AG08395 (cell line): ENCODE data around the gene WDR49.

Experiments
- DNase-seq: peaks from one replicate; pipeline ENCODE4 v3.0.0; 2012; ENCODE audit warnings: mixed read lengths, low spot score

Gene WDR49

DNA sequence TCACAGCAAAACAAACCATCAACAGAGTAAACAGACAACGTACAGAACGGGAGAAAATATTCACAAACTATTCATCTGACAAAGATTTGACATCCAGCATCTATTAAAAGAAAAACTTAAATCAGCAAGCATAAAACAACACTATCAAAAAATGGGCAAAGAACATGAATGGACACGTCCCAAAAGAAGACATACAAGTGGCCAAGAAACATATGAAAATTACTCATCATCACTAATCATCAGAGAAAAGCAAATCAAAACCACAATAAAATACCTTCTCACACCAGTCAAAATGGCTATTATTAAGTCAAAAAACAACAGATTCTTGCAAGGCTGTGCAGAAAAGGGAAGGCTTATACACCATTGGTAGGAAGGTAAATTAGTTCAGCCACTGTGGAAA, 166.2 kb downstream of the WDR49 start:
- DNase-seq: no peak

DNA sequence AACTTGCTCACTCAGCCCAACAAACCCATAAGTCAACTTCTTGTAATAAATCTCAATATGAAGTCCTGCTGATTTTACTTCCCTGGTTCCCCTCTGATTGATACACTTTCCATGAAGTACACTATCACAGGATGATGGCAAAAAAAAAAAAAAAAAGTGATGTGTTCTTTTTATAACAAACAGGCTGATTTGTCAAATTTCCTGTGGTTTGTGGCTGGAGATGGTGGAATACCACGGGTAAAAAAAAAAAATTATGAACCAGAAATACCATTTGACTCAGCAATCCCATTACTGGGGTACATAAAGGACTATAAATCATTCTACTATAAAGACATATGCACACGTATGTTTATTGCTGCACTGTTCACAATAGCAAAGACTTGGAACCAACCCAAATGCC, 169.2 kb downstream of the WDR49 start:
- DNase-seq: no peak

DNA sequence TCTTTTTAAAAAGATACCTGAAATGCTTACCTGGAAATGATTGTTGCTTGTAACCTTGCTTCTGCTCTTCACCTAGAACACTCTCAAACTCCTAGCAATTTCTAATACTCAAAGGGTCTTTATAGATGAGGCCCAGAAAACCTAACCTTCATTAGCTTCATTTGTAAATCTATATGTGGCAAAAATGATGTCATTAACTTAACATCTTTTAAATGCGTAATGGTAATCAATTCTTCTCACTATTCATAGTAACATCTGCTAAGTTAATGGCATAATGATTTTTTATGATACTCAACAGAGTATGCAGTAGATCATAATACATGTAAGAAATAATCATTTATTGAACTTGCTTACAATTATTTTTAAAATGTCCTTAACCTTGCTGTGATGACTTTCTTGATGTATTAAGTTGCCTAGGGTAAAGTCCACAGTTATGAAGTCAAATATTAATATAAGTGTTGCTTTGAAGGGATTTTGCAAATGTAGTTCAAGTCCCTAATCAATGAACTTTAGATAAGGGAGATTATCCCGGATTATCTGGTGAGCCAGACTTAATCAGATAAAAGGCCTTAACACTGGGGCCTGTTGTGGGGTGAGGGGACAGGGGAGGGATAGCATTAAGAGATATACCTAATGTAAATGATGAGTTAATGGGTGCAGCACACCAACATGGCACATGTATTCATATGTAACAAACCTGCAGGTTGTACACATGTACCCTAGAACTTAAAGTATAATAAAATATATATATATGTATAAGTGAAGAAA, 169.8 kb downstream of the WDR49 start:
- DNase-seq: no peak

DNA sequence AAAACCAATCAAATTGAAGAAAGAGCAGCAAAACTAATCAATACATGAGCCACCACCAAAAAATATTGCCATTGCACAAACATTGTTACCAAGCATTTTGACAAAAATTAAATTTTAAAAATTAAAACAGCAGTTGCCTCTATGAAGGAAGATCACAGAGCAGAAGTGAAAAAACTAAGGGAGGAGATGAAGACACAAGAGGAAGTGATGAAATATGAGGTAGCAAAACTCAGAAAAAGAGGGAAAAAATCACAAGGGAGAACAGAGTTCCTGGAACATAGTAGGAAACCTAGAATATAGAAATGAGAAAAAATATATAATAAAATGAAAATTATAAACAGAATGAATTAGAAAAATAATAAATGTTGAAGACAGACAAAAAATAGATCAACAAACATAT, 172.6 kb downstream of the WDR49 start:
- no peak for DNase-seq

DNA sequence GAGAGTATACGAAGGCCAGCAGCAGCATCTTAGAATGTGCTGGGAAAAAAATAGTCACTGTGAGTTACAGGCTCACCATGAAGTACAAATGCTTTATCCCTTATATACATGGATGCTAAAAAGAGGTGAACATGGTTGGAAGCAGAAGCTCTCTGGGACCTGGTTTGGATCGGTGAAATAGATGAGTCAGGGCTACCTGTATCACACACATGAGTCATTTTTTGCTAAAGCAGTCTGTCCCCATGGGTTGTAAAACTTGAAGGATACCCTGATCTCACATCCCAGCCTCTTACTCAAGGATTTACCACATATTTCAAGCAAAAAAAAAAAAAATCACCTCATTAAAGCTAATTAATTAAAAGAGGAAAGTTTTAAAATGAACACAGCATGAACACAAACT, 173.0 kb downstream of the WDR49 start:
- DNase-seq: no peak

DNA sequence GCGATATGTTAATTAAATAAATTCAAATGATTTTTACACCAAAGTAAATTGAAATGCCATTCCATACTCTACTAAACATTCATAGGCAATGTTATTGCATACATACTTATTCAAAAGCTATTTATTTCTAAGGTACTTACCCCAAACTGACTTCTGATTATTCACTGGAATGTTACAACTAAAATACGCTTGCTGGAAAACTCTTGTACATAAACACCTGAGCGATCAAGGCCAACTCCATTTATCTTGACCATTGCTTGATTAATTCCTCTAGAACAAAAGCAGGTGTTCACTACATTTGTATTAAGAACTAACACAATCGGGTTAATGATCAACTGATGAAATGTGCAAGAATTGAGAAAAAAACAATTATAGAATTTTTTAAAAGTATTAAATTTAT, 179.9 kb downstream of the WDR49 start, which contains the start of gene SERPINI2:
Gene SERPINI2 (minus strand): TSS at position 180 of the 400 bp plus-strand sequence. CDS start 2,208 bp downstream, outside the sequence.
- no peak for DNase-seq

DNA sequence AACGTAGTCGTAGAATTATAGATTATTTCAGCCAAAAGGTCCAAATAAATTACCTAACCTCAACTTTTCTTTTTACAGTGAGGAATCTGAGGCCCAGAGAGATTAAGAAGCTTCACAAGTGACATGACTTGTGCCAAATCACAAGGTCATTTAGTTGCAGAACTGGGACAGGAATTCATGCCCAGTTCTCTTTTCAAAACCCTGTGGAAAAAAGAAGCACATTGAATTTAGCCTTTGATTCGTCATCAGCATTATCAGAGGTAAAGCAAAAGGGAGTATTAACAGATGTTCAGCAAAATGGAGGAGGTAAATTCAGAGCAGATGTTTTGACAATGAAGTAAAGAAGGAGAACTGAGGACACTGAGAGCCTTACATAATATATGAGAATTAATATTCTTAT, 184.4 kb downstream of the WDR49 start:
- no peak for DNase-seq

DNA sequence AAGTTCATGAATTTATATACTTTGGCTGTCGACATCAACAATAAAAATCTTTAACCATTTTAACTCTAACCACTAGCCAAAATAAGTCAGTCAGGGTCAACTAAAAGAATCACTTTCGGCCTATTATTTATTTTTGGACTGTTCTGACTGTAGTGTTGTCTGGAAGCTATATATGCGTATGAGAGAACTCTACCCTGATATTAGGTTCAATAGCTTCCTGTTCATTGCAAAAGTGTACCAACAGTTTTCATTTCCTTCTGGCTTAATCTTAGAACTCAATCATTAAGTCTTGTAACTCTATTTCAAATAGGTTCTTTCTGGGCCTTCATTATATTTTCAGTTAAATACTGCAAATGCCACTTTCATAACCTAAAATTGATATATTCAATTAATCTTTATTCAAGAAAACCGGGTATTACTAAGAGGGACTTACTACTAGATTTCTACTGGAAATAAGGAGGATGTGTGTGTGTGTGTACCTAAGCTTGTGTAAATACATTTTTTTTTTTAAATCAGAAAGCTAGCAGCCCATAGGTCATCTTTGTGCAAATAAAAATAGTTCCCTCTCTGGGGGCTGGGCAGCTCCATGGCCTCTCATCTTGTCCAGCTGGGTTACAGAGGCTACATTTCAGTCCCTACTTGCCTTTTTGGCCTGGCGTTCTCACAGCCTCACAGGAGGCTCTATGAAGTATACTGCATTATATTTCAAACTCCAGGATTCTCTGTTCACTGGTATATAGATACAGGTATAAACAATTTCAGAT, 185.7 kb downstream of the WDR49 start:
- DNase-seq: no peak

DNA sequence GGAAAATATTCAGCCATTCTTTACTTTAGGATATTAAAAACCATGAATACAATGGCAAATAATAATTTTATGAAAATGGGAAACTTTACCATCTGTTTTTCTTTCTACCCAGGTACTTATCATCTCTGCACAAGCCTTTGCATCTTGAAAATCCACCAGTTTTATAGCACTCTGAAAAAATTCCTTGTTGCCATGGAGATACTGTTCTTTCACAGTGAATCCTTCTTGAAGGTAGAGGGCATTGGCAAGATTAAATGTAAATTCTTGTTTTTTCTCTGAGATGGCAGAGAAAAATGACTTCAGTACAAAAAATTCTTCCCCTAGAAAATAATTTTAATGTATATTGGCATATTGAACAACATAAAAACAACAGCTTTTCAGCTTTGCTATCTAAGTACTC, 186.8 kb downstream of the WDR49 start:
- DNase-seq: no peak

DNA sequence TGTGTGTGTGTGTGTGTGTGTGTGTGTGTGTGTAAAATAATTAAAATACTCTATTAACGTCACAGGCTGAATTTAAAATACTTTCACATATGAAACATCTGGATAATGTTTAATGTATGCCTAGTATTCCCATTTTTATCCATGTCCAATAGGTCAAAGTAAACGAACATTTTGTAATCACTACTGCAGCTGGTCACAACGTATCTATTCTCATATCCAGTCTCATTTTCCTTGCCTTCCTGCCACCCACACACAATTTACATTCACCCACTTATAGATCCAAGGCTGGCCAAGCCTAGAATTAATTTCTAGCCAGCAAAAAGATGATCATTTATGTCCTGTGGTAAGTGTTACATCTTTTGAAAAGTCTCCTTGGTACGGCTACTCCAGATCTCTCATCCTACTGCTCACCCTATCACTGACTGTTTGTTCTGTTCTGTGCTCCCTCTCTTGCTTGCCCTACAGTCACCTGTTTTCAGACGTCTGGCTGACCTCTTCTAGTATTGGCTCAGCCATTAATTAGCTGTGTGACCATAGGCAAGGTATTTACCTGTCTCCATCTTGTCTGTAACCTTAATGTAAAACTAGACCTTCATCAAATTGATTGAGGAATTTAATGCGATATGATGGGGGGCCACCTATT, 197.5 kb downstream of the WDR49 start:
- no peak for DNase-seq

DNA sequence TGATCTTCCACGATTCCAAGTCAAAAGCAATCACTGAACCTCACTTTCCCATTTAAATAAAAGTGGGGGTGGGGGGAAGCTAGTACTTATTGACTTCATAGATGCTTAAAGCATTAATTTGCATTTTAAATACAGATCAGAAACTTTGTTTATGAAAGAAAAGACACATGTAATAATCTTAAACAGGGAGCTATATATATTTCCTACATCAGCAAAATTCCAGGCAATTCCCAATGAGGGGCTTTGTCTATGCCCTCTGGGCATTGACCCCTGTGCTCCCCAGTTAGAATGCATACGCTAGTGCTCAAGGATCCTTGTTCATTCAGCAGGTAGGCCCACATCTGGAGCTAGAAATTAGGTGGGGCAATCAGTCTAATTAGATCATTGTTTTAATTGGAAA, 199.9 kb downstream of the WDR49 start:
- DNase-seq: no peak

DNA sequence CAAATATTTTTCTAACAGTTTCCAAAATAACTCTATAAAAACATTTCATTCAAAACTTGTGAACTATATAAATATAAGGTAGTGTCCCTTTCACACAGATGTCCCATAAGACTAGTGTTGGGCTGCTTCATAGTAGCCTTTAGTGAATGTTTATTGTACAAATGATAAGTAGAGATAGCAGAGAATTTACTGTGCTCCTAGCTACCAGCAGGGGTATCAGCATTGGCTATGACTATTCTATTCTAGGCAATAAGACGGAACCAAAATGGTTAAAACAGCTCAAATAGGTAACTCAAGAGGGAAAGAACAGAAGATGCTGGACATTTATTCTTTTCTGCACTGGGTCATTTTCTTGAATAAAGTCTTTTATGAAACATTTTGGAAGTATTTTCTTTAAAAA, 202.5 kb downstream of the WDR49 start:
- DNase-seq: no peak

DNA sequence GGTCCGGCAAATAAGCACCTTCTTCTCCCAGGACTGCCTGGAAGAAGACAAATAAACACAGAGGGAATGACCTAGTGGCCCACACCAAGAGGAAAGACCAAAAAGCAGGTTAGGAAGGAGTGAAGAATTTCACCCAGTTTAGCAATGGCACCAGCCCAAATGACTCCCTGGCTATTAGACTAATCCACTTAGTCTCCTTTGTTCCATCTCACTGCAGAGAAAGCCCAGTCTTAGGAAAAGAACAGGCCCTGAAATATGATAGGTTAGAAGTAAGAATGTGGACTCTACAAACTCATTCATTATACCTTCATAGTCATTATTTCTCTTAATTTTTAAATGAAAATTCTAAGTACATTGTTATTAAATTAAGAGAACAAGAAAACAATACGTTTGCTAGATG, 203.1 kb downstream of the WDR49 start:
- no peak for DNase-seq

DNA sequence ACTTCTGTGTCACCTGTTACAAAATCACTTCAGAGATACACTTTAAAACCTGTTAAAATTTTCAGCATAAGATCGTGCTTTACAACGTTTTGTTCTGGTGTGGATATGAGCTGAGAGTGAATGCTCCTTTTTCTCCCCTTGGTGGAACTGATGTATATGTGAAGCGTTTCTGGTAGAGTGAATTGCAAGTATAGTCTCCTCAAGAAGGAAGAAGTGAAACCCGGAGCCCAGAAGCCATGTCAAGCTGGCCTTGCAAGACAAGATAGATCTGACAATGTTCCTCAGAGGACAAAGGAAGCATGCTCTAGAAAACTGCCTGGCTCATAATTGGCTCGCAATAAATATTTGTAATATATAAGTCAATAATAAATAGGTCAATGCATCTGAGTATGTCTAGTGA, 203.5 kb downstream of the WDR49 start:
- no peak for DNase-seq

DNA sequence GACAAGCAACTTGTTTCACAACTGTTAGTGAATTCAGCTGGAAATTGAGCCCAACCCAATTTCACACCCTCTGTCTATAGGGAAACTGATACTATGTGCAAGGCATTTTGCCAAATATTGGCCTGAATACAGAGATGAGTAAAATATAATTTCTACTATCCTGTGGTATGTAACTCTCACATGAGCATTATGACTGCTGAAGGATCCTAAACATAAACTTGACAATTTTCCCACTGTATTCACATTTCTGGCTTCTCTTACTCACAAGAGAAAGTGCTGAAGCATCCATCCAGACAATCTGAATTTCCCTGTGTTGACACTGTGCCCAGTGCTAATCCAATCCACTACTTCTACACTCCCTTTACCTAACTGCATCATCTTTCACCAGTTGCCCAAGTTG, 208.3 kb downstream of the WDR49 start:
- no peak for DNase-seq

DNA sequence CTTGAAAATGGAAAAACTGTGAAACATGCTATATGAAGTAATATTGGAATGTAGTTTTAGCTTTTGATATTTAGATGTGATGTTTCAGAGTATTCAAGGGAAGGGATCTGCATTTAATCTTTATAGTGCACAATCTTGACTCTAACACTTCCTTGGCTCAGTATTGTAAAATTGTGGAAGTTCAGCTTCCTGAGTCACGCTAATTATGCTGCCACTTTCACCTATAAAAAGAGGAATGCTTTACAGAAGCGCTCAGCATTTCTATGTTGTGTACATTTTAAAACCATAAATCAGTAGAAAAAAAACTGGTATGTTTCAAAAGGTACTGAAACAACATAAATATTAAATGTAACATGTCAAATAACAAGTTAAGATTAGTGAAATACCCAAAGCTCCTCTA, 212.5 kb downstream of the WDR49 start:
- DNase-seq: no peak

DNA sequence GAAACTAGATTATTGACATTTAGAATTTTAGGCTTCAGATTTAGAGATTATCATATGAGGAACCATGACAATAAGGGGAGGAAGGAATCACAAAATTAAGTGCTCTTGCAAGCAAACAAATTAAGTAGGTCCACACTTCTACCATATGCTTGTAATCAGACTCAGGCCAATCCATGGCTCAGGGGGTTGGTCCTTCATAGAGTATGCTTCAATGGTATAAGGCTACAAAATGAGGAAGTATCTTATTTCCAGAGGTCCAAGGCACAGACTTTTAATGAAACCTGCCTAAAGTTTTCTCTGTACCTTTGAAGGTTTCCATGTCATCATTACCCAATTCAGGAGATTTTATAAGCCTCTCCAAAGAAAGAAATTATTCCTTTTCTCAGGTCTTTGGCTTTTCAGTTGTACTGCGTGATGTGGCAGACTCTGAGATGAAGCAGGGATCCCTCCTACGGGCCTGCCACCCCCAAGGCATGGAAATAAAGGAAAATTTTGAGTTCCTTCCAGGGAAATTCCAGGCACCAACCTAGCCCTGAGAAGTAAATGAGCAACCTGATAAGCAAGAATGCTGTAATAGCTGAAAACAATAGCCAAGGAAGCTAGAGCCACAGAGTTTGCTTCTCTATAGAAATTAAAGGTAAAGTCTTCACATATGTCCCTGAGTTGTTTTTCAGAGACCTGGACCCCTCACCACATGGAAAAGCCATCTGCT, 216.2 kb downstream of the WDR49 start:
- no peak for DNase-seq
